Measurements from ENCODE around the gene PDE4A.

GRCh38 chr19:10500247-10500592 lies 79.9 kb downstream of the PDE4A start:
- TF ChIP-seq POLR2AphosphoS5 (IDR thresholded peaks at IDR 0.05; ENCODE audit: borderline replicate concordance, low read depth, low read length) (no peak), EZH2 (IDR thresholded peaks at IDR 0.05) (no peak)

All from SK-N-MC (cell line).